IMR-90 (cell line): ENCODE measurements around the gene HERC3. TPM values are rescaled to one million over a fixed set of nuclear protein-coding genes. Genes with fewer than 3 reads are reported as not detected.

Experiments used
- ATAC-seq: fragments of 200-7000 bp; cut with Tn5 transposase; 2 replicates; pipeline ENCODE4 v1.9.1; 2020; ENCODE audit warnings: low read depth, mild to moderate bottlenecking, moderate library complexity
- BruUV-seq: library from RNA; stranded (reverse); fragments of 400-500 nt; replicated peaks from 2 replicates; lab custom pipeline; 2021; lab: Mats Ljungman, UMichigan
- CTCF ChIA-PET: fragments of 300-600 bp; formaldehyde crosslinking; extraction: SDS; loops from one replicate; lab custom pipeline; 2021; ENCODE audit warnings: antibody characterized with exemption; lab: Yijun Ruan, JAX
- POLR2A ChIA-PET: fragments of 300-600 bp; sonication (Branson Sonifier 250); formaldehyde crosslinking; loops from one replicate; lab custom pipeline; 2022; ENCODE audit warnings: antibody characterized with exemption; ENCODE audit not compliant: unreplicated experiment; lab: Charles Lee
- DNase-seq: peaks from one replicate; pipeline ENCODE4 v3.0.0; 2013
- H2AFZ ChIP-seq: replicated peaks from 2 replicates; pipeline ENCODE3; 2013; ENCODE audit warnings: low read length, mild to moderate bottlenecking; ENCODE audit not compliant: poor library complexity
- H2AK5ac ChIP-seq: 2 replicates; pipeline ENCODE4 v1.6.1; 2013; ENCODE audit warnings: low read depth, low read length, inconsistent platforms
- H2AK9ac ChIP-seq: replicated peaks from 2 replicates; pipeline ENCODE3; 2013; ENCODE audit warnings: mild to moderate bottlenecking, low read depth, low read length, moderate library complexity; ENCODE audit not compliant: poor library complexity
- H2BK120ac ChIP-seq: 2 replicates; pipeline ENCODE4 v1.6.1; 2013; ENCODE audit warnings: low read depth, low read length, inconsistent platforms
- H2BK15ac ChIP-seq: 3 replicates; pipeline ENCODE4 v1.6.1; 2013; ENCODE audit warnings: low read depth, low read length, inconsistent platforms
- H2BK20ac ChIP-seq: 2 replicates; pipeline ENCODE4 v1.6.1; 2013; ENCODE audit warnings: low read depth, mild to moderate bottlenecking, inconsistent platforms, low read length, moderate library complexity
- H2BK5ac ChIP-seq: 2 replicates; pipeline ENCODE4 v1.6.1; 2013; ENCODE audit warnings: mild to moderate bottlenecking, low read depth, low read length, inconsistent platforms; ENCODE audit not compliant: poor library complexity, severe bottlenecking
- H3K14ac ChIP-seq: replicated peaks from 2 replicates; pipeline ENCODE4 v1.6.1; 2013; ENCODE audit warnings: low read depth, low read length, inconsistent platforms
- H3K18ac ChIP-seq: 2 replicates; pipeline ENCODE4 v1.6.1; 2013; ENCODE audit warnings: low read depth, low read length, control low read depth
- H3K23ac ChIP-seq: 2 replicates; pipeline ENCODE4 v1.6.1; 2013; ENCODE audit warnings: low read depth, low read length, inconsistent platforms
- H3K27ac ChIP-seq: 2 replicates; pipeline ENCODE4 v1.5.1; 2013; ENCODE audit warnings: mild to moderate bottlenecking, control low read depth, low read length; ENCODE audit not compliant: insufficient read depth
- H3K27me3 ChIP-seq: 2 replicates; pipeline ENCODE4 v1.6.1; 2013; ENCODE audit warnings: low read length; ENCODE audit not compliant: control insufficient read depth, insufficient read depth
- H3K36me3 ChIP-seq: 2 replicates; pipeline ENCODE4 v1.6.1; 2013; ENCODE audit warnings: low read length, mixed read lengths; ENCODE audit not compliant: control insufficient read depth, insufficient read depth
- H3K4ac ChIP-seq: 2 replicates; pipeline ENCODE4 v1.6.1; 2013; ENCODE audit warnings: low read depth, low read length, inconsistent platforms
- H3K4me1 ChIP-seq: 2 replicates; pipeline ENCODE4 v1.6.1; 2013; ENCODE audit warnings: low read length, mixed read lengths; ENCODE audit not compliant: control insufficient read depth, insufficient read depth
- H3K4me2 ChIP-seq: 2 replicates; pipeline ENCODE4 v1.6.1; 2013; ENCODE audit warnings: low read depth, mild to moderate bottlenecking, control low read depth, low read length, moderate library complexity
- H3K4me3 ChIP-seq: 2 replicates; pipeline ENCODE4 v1.5.1; 2013; ENCODE audit warnings: low read depth, mild to moderate bottlenecking, control low read depth, low read length, moderate library complexity; ENCODE audit not compliant: insufficient read depth
- H3K56ac ChIP-seq: 2 replicates; pipeline ENCODE4 v1.6.1; 2013; ENCODE audit warnings: low read length, inconsistent platforms; ENCODE audit not compliant: insufficient read depth; ENCODE audit errors: extremely low read depth
- H3K79me1 ChIP-seq, 2 experiments: 2 replicates each; pipeline ENCODE4 v1.6.1; 2013; ENCODE audit warnings: low read length in 2 of 2, inconsistent platforms in 1 of 2, low read depth in 1 of 2
- H3K9ac ChIP-seq: 2 replicates; pipeline ENCODE4 v1.6.1; 2013; ENCODE audit warnings: low read depth, low read length, control low read depth
- H3K9me1 ChIP-seq: 2 replicates; pipeline ENCODE4 v1.6.1; 2013; ENCODE audit warnings: low read length, inconsistent platforms; ENCODE audit not compliant: insufficient read depth
- H3K9me3 ChIP-seq: 2 replicates; pipeline ENCODE4 v1.6.1; 2013; ENCODE audit warnings: low read length; ENCODE audit not compliant: control insufficient read depth, insufficient read depth
- H4K20me1 ChIP-seq: 2 replicates; pipeline ENCODE4 v1.6.1; 2013; ENCODE audit warnings: low read length, inconsistent platforms; ENCODE audit not compliant: insufficient read depth
- H4K5ac ChIP-seq: 2 replicates; pipeline ENCODE4 v1.6.1; 2013; ENCODE audit warnings: mild to moderate bottlenecking, low read depth, low read length, control low read depth
- H4K8ac ChIP-seq, 2 experiments: 2 replicates each; pipeline ENCODE4 v1.6.1; 2013; ENCODE audit warnings: low read depth in 2 of 2, low read length in 2 of 2, control low read depth in 1 of 2, inconsistent platforms in 1 of 2
- H4K91ac ChIP-seq: 2 replicates; pipeline ENCODE4 v1.6.1; 2013; ENCODE audit warnings: low read depth, low read length, inconsistent platforms; ENCODE audit not compliant: insufficient read depth
- BHLHE40 ChIP-seq: fragments of 150-350 bp; IDR thresholded peaks from 2 replicates; pipeline ENCODE4 v1.6.1; 2016; ENCODE audit warnings: mild to moderate bottlenecking, low read depth, low read length
- CHD1 ChIP-seq: IDR thresholded peaks from 2 replicates; pipeline ENCODE4 v1.6.1; 2012; ENCODE audit warnings: low read depth, low read length, improper control_type of control experiment
- FOS ChIP-seq: fragments of 150-350 bp; IDR thresholded peaks from 2 replicates; pipeline ENCODE4 v1.6.1; 2016; ENCODE audit warnings: low read depth, low read length
- MAFK ChIP-seq: IDR thresholded peaks from 2 replicates; pipeline ENCODE4 v1.6.1; 2012; ENCODE audit warnings: low read depth, low read length, improper control_type of control experiment
- MAZ ChIP-seq: IDR thresholded peaks from 2 replicates; pipeline ENCODE4 v1.6.1; 2012; ENCODE audit warnings: low read depth, mild to moderate bottlenecking, low read length, improper control_type of control experiment, moderate library complexity, borderline replicate concordance
- MXI1 ChIP-seq: IDR thresholded peaks from 2 replicates; pipeline ENCODE4 v1.6.1; 2012; ENCODE audit warnings: low read depth, mild to moderate bottlenecking, low read length, moderate library complexity, borderline replicate concordance
- RAD21 ChIP-seq: IDR thresholded peaks from 2 replicates; pipeline ENCODE4 v1.6.1; 2012; ENCODE audit warnings: low read length, improper control_type of control experiment
- RCOR1 ChIP-seq: IDR thresholded peaks from 2 replicates; pipeline ENCODE4 v1.6.1; 2012; ENCODE audit warnings: mild to moderate bottlenecking, low read length, improper control_type of control experiment; ENCODE audit not compliant: insufficient replicate concordance
- RFX5 ChIP-seq: IDR thresholded peaks from 2 replicates; pipeline ENCODE4 v1.8.0; 2012; ENCODE audit warnings: low read depth, mild to moderate bottlenecking, low read length, moderate library complexity
- SMC3 ChIP-seq: fragments of 150-350 bp; IDR thresholded peaks from 2 replicates; pipeline ENCODE4 v1.6.1; 2016; ENCODE audit warnings: low read depth, mild to moderate bottlenecking, antibody characterized with exemption, low read length, moderate library complexity
- WGBS, 2 experiments: methylation state at CpG; one replicate each; pipeline versions ENCODE4 v1.1.5 to v1.1.7; 2013; ENCODE audit warnings: missing lambda C conversion rate in 2 of 2; ENCODE audit not compliant: insufficient read length in 1 of 2; ENCODE audit errors: extremely low coverage in 2 of 2; 5-methylcytosine and 5-hydroxymethylcytosine counted together
- dilution Hi-C: fragments of 300-500 bp; cut with HindIII; formaldehyde crosslinking; loops from one replicate; pipeline ENCODE4 v1.14.3; 2018; ENCODE audit warnings: low sequenced_read_pairs; ENCODE audit not compliant: unreplicated experiment
- in situ Hi-C: fragments of 300-500 bp; cut with MboI; formaldehyde crosslinking; loops from 3 replicates; pipeline ENCODE4 v1.14.3; 2019; ENCODE audit warnings: low sequenced_read_pairs, inconsistent platforms, mixed read lengths
- intact Hi-C: fragments of 100-400 bp; cut with micrococcal nuclease; formaldehyde crosslinking; loops from 2 replicates; pipeline ENCODE4 v1.10.0; 2022
- polyA plus RNA-seq, 3 experiments: library from polyadenylated mRNA; depleted of rRNA; stranded (reverse); fragments of >200 nt; gene quantifications; 2 replicates each; pipeline ENCODE4 v1.2.3, GENCODE V29; 2012; ENCODE audit warnings: low replicate concordance in 1 of 3
- total RNA-seq: library from RNA; depleted of rRNA; stranded (reverse); fragments of >200 nt; gene quantifications from 2 replicates; pipeline ENCODE4 v1.2.3, GENCODE V29; 2012
- TF ChIP-seq, protein P1 (sequence below): conservative IDR thresholded peaks from 2 replicates; pipeline ENCODE4 v1.5.1; 2012; ENCODE audit warnings: mild to moderate bottlenecking, low read depth, low read length, improper control_type of control experiment
- TF ChIP-seq, protein P2 (sequence below): fragments of 150-350 bp; IDR thresholded peaks from 2 replicates; pipeline ENCODE4 v1.6.1; 2016; ENCODE audit warnings: low read depth, mild to moderate bottlenecking, low read length, moderate library complexity, borderline replicate concordance
- TF ChIP-seq, protein P3 (sequence below): fragments of 150-350 bp; IDR thresholded peaks from 2 replicates; pipeline ENCODE4 v1.6.1; 2017; ENCODE audit warnings: mild to moderate bottlenecking, antibody characterized with exemption, low read length, low read depth

Gene HERC3
- total and polyA plus RNA-seq, 2 of the 4 experiments (the other 2 are of a cell fraction): 8.9 to 9.5 TPM

DNA sequence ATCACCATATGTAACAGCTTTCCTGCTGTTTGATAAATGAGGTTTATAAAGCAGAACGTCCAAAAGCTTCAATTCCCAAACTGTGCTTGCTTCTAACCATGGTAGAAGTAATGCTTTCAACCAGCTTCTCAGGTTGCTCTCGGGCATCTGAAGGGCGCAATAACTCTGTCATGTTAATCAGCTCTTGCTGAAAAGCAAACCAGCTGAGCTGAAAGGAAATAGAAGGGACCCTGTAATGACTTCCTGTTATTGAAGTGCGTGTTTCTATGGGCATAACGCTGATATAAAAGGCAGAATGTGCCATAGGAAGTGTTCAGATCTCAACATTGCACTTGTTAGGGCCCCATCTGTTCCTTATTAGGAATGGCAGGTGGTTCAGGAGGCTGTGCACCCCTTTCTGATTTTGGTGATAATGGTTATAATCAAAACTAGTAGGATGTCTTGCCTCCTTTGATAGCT is 21.2 kb downstream of the HERC3 start:
- H3K23ac ChIP-seq: peak overlapping the region; percentile 82
- ATAC-seq (no peak), DNase-seq (no peak)
- H4K8ac ChIP-seq: peak overlapping the region; percentile 54 to 57; a peak in 2 of 4 replicates
- dilution Hi-C loops: no loop called here
- peaks cover 12% of the 10 kb centered on the region for H3K9me1 ChIP-seq
- ChIA-PET POLR2A (no interaction called here), CTCF (interaction anchor here (1.6 to 1.8 kb wide), 2 partner anchors 13 to 46 kb away, joined by 4 to 6 read pairs; no protein-coding TSS in a partner anchor)
- no CpG with 5 or more reads among the region's 5 CpGs for WGBS, 2 experiments
- peak overlapping the region; percentile 71 for H2BK20ac ChIP-seq
- H3K4ac ChIP-seq: peak overlapping the region; percentile 83
- H3K56ac ChIP-seq: no peak overlapping the region
- peak overlapping the region; percentile 38; the same call in 1 of the 2 replicates for H3K18ac ChIP-seq
- intact Hi-C loops: no loop called here
- peak overlapping the region; percentile 6 for H2BK5ac ChIP-seq
- peak overlapping the region; percentile 83 for H2BK15ac ChIP-seq
- H3K4me2 ChIP-seq: peak overlapping the region; percentile 12; the same call in 1 of the 2 replicates
- peak overlapping the region; percentile 75 for H2BK120ac ChIP-seq
- H3K14ac ChIP-seq: peak overlapping the region; percentile 70
- no peak overlapping the region for H3K4me3 ChIP-seq
- H4K20me1 ChIP-seq: no peaks in the 10 kb centered on the region; the same call in 1 of the 2 replicates
- H3K9me3 ChIP-seq: no peaks in the 10 kb centered on the region
- no peak overlapping the region for H2AK9ac ChIP-seq
- no peaks in the 10 kb centered on the region for H3K36me3 ChIP-seq
- H4K91ac ChIP-seq: peak overlapping the region; percentile 44
- peaks cover 18% of the 10 kb centered on the region for H3K4me1 ChIP-seq
- BruUV-seq: no TSS peak
- peak overlapping the region; percentile 70; the same call in 1 of the 2 replicates for H2AK5ac ChIP-seq
- H3K27ac ChIP-seq: no peak overlapping the region
- H2AFZ ChIP-seq: peak overlapping the region; percentile 72
- no peaks in the 10 kb centered on the region for H3K27me3 ChIP-seq
- in situ Hi-C loops: no loop called here
- peak overlapping the region; percentile 80; the same call in 1 of the 2 replicates for H4K5ac ChIP-seq
- TF ChIP-seq, protein P1, sequence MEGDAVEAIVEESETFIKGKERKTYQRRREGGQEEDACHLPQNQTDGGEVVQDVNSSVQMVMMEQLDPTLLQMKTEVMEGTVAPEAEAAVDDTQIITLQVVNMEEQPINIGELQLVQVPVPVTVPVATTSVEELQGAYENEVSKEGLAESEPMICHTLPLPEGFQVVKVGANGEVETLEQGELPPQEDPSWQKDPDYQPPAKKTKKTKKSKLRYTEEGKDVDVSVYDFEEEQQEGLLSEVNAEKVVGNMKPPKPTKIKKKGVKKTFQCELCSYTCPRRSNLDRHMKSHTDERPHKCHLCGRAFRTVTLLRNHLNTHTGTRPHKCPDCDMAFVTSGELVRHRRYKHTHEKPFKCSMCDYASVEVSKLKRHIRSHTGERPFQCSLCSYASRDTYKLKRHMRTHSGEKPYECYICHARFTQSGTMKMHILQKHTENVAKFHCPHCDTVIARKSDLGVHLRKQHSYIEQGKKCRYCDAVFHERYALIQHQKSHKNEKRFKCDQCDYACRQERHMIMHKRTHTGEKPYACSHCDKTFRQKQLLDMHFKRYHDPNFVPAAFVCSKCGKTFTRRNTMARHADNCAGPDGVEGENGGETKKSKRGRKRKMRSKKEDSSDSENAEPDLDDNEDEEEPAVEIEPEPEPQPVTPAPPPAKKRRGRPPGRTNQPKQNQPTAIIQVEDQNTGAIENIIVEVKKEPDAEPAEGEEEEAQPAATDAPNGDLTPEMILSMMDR: no peak
- TF ChIP-seq MAZ: no peak
- TF ChIP-seq FOS: no peak
- TF ChIP-seq RFX5: no peak
- TF ChIP-seq MXI1: no peak
- TF ChIP-seq SMC3: no peak
- no peak for TF ChIP-seq RCOR1
- TF ChIP-seq, protein P2, sequence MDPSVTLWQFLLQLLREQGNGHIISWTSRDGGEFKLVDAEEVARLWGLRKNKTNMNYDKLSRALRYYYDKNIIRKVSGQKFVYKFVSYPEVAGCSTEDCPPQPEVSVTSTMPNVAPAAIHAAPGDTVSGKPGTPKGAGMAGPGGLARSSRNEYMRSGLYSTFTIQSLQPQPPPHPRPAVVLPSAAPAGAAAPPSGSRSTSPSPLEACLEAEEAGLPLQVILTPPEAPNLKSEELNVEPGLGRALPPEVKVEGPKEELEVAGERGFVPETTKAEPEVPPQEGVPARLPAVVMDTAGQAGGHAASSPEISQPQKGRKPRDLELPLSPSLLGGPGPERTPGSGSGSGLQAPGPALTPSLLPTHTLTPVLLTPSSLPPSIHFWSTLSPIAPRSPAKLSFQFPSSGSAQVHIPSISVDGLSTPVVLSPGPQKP: no peak
- no peak for TF ChIP-seq RAD21
- no peak for TF ChIP-seq BHLHE40
- TF ChIP-seq, protein P3, sequence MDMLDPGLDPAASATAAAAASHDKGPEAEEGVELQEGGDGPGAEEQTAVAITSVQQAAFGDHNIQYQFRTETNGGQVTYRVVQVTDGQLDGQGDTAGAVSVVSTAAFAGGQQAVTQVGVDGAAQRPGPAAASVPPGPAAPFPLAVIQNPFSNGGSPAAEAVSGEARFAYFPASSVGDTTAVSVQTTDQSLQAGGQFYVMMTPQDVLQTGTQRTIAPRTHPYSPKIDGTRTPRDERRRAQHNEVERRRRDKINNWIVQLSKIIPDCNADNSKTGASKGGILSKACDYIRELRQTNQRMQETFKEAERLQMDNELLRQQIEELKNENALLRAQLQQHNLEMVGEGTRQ: no peak
- no peak for TF ChIP-seq CHD1
- no peak for TF ChIP-seq MAFK
- no peak overlapping the region for H3K9ac ChIP-seq
- H3K79me1 ChIP-seq: peaks cover 13 to 54% of the 10 kb centered on the region in 2 experiments; a peak in 3 of 4 replicates
